ENCODE measurements around the gene PRKCE.
"Not testable (repeated sequence)": the region's sequence is repeated elsewhere in the genome, so short reads cannot be mapped to it uniquely, and the experiment has no call there.

The PRKCE gene

GRCh38 chr2:45888167-45888566 lies 236.7 kb downstream of the PRKCE start:
- peak; percentile 66 to 82 for DNase-seq (ENCODE audit: low read depth in 2 of 2)
- no peak overlapping the region for H3K4me3 ChIP-seq (replicated peaks in 1 of 2; ENCODE audit: low read depth in 2 of 2, low read length in 2 of 2)
- TF ChIP-seq CTCF (IDR thresholded peaks at IDR 0.05; ENCODE audit: low read depth, low read length) = no peak

- no peak overlapping the region for H3K4me3 ChIP-seq (replicated peaks in 1 of 2; ENCODE audit: low read depth in 2 of 2, low read length in 2 of 2)
- no peak for TF ChIP-seq CTCF (IDR thresholded peaks at IDR 0.05; ENCODE audit: low read depth, low read length)
- DNase-seq (ENCODE audit: low read depth in 2 of 2) = no peak
Measured at GRCh38 chr2:45888641-45889040, 237.2 kb downstream of the PRKCE start.

GRCh38 chr2:45889053-45889452 lies 237.6 kb downstream of the PRKCE start:
- H3K4me3 ChIP-seq (replicated peaks in 1 of 2; ENCODE audit: low read depth in 2 of 2, low read length in 2 of 2) = no peak overlapping the region
- DNase-seq (ENCODE audit: low read depth in 2 of 2) = peak; percentile 24 to 32
- peak; percentile 24 for TF ChIP-seq CTCF (IDR thresholded peaks at IDR 0.05; ENCODE audit: low read depth, low read length)

DNA sequence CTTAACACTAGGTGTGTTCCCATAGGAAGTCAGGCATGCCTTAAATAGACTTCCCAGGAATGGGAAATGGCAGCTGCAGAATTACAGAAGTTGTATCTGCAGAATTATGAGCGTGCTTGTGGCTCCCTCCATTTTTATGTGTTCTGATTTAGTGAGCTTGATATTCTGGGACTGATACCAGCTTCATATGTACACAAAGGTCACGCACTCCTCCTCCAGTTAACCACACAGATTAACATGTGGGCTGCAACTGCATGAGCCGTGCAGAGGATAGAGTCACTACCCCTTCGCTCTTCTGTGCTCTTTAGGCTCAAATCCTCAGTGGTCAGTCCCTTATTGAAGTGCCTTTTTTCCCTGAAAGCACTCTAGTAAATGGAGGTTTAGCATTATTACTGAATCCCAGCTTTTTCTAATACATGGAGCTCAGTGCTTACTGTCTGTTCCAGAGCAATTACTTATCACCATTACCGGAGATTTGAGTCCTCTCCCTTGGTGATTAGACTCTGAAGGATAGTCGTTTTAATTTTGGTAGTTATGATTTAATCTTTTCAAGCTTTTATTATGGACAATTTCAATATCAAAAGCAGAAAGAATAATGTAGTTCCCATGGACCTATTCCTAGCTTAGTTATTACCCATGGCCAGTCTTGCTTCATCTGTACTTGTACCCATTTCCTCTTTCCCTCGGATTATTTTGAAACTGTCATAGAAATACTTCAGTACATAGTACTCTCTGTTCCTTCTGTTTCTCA lies 238.3 kb downstream of the PRKCE start:
- no peak for TF ChIP-seq CTCF (IDR thresholded peaks at IDR 0.05; ENCODE audit: low read depth, low read length)
- no peak for DNase-seq (ENCODE audit: low read depth in 2 of 2)

GRCh38 chr2:45890371-45890646 lies 238.8 kb downstream of the PRKCE start:
- DNase-seq (ENCODE audit: low read depth in 2 of 2); H3K4me3 ChIP-seq (replicated peaks in 1 of 2; ENCODE audit: low read depth in 2 of 2, low read length in 2 of 2): not testable (repeated sequence)

More for the DNA sequence above, 238.3 kb downstream of the PRKCE start:
- H3K4me3 ChIP-seq (replicated peaks in 1 of 2; ENCODE audit: low read depth in 2 of 2, low read length in 2 of 2) = no peak overlapping the region

- H3K4me3 ChIP-seq (replicated peaks in 1 of 2; ENCODE audit: low read depth in 2 of 2, low read length in 2 of 2) = no peak overlapping the region
- DNase-seq (ENCODE audit: low read depth in 2 of 2) = no peak
- no peak for TF ChIP-seq CTCF (IDR thresholded peaks at IDR 0.05; ENCODE audit: low read depth, low read length)
Measured at GRCh38 chr2:45890819-45891218, 239.3 kb downstream of the PRKCE start.

- H3K4me3 ChIP-seq (replicated peaks in 1 of 2; ENCODE audit: low read depth in 2 of 2, low read length in 2 of 2) = no peak overlapping the region
- peak in 1 of 2 donors; percentile 33 for DNase-seq (ENCODE audit: low read depth in 2 of 2)
- no peak for TF ChIP-seq CTCF (IDR thresholded peaks at IDR 0.05; ENCODE audit: low read depth, low read length)
Measured at GRCh38 chr2:45891719-45892424, 240.4 kb downstream of the PRKCE start.
